OCI-M2 (cell line): ENCODE data around the gene NKAIN2.
"Not testable (repeated sequence)": the region's sequence is repeated elsewhere in the genome, so short reads cannot be mapped to it uniquely, and the experiment has no call there.

ENCODE experiments used
- DNase-seq: peaks from one replicate; lab custom pipeline; 2025; ENCODE audit not compliant: unreplicated experiment; lab: John Stamatoyannopoulos, UW

The NKAIN2 gene

DNA sequence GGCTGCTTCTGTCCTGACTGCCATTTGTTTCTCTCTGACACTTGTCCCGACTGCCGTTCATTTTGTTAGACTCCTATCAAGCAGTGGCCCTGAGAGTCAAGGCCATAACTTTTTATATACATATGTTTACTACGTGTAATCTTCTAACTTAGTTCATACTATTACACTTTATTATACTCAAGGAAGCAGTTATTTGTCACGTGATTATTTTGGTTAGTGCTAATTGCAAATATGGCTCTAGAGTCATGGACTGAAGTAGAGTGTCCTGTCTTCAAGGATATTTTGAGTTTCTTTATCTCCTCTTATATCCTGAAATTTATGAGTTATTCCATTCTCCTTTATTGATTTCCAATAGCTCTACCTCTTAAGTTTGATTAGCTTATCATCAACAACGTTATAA is 864.4 kb downstream of the NKAIN2 start:
- no peak for DNase-seq

DNA sequence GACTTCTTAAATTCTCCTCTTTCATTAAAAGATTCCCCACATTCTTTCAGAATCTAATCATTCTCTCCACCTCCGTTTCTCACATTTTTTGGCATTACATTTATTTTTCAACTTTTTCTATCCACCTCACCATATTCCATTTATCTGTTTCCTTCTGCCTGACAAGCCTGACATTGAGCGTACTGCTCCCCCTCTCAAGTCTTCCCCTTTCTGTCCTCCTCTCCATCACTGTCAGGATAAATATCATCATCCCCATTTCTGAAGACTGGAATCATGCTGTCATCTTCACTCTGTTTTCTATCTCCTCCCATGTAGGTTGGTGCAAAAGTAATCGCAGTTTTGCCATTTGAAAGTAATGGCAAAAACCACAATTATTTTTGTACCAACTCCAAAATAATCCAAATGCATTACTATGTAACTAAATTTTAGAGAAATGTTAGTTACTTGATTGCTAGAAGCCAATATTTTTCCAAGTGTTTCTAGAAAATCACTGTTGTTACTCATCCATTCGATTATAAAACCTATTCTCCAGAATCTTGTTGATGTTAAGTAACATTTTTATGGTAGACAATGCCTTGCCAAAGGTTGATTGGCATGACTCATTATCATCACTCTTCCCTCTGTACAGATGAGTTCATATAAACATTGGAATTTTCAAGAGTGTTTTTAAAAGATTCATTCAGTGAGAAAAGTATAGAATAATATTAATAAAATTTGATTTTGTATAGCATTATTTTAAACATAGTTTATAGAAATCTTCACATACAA is 866.2 kb downstream of the NKAIN2 start:
- DNase-seq, result no peak

GRCh38 chr6:124670801-124671200 is 867.1 kb downstream of the NKAIN2 start:
- DNase-seq, result no peak

DNA sequence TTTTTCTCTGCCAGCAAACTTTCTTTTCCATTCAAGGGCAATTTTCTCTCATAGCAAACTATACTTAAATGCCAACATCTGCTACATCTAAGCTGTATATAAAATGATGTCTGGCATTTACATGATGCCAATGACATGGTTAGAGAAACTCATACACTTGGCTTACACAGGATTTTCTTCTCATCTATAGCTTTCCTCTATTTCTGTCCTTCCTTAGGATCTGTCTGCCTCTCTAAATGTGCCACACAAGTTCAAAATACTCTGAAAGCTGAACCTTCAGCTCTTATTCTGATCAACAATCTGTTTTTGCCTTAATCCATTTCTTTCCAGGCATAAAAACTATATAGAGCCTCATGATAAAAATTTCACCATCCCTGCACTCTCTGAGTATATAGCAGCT is 867.7 kb downstream of the NKAIN2 start:
- no peak for DNase-seq

GRCh38 chr6:124674042-124674441 is 870.4 kb downstream of the NKAIN2 start:
- no peak for DNase-seq

DNA sequence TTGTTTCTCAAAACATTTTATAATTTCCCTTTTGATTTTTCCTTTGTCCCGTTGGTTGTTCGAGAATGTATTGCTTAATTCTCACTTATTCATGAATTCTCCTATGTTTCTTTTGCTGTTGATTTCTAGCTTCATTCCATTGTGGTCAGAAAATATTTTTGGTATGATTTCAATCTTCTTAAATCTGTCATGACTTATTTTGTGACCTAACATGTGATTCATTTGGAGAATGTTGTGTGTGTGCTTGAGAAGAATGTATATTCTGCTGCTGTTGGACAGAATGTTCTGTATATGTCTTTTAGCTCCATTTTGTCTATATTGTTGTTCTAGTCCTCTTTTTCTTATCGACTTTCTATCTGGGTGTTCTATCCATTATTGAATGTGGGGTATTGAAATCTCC is 872.4 kb downstream of the NKAIN2 start:
- no peak for DNase-seq

GRCh38 chr6:124677874-124678273 is 874.2 kb downstream of the NKAIN2 start:
- DNase-seq, result no peak

GRCh38 chr6:124679387-124679786 is 875.7 kb downstream of the NKAIN2 start:
- no peak for DNase-seq

GRCh38 chr6:124682751-124683150 is 879.1 kb downstream of the NKAIN2 start:
- DNase-seq, result no peak

DNA sequence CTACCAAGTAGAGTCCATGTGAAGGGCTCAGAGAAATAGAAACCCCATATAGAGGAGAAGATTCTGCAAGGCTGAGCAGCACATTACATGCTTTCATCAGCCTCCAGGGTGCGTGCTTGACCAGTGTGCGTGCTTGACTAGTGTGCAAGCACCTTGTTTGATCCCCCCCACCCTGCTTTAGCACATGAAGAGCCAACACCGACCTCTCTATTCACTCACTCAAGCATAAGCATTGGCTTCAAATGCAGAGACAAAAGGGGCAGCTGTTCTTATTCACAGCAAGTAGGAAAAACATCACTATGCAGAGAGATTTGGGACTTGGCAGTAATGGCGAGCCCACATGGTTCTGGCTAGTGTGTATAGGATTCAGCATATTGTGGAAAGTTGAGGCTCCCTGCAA is 879.8 kb downstream of the NKAIN2 start:
- DNase-seq, result no peak

GRCh38 chr6:124684621-124685020 is 881.0 kb downstream of the NKAIN2 start:
- no peak for DNase-seq

DNA sequence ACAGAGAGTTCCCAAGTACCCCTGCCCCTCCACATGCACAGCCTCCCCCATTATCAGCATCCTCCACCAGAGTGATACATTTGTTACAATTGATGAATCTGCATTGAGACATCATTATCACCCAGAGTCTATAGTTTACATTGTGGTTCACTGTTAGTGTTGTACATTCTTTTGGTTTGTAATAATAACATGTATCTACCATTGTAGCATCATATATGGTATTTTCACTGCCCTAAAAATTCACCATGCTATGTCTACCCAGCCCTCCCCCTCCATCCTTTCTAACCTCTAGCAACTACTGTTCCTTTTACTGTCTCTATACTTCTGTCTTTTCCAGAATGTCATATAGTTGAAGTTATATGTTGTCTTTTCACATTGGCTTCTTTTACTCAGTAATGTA is 884.7 kb downstream of the NKAIN2 start:
- DNase-seq, result no peak

DNA sequence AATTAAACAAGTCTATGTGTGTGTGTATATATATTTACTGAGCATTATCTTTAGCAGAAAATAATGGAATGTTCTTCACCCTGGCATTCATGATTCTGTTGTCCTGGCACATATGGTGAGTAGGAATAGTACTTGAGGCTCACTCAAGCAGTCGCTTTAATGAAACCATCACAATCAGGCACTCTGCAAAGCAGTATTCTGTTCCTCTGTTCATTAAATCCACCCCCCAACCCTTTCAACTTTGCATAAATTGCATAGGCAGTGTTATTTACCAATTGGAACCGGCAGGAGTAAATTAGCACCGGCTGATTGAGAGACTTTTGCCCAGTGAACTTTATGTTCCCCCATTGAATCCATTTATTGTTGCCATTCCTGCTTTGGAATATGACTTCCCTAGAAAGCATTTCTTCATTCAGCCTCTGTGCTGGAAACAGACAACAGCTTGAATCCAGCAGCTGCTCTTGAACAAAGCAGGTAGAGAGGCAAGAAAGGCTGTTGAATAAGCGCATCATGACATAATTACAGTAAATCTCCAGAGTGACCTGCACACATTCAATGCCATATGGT is 890.6 kb downstream of the NKAIN2 start:
- no peak for DNase-seq

DNA sequence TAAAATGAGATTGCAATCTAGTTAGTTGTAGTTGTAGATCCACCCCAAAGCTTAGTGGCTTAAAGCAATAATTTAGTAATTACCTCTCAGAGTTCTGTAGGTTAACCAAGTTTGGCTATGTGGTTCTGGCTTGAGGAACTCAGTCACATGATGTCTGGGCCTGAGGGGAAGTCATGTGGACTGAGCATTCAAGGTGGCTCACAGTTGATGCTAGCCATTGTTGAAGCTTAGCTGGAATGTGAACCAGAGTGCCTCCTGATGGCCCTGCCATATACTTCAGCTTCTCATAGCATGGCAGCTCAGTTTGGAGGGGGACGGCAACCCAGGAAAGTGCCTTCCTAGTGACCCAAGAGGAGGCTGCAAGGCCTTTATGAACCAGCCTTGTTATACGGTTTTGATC is 895.4 kb downstream of the NKAIN2 start:
- DNase-seq, result no peak

DNA sequence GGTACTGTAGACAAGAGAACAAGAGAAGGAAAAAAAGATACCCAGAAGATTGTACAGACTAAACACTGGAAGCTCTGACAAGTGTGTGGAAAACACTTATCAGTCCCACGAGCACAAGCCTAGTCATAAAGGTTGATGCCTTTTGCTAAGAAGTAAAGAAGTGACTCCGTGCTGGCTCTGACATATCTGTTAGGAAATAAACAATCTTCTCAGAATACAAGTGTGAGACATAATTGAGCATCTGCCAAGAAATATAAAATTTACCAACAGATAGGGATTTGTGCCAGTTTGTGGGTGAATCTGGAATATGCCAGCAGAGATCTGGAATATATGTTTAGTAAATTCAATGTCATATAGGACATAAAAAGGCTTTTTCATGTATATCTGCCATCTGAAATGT is 899.9 kb downstream of the NKAIN2 start:
- no peak for DNase-seq

DNA sequence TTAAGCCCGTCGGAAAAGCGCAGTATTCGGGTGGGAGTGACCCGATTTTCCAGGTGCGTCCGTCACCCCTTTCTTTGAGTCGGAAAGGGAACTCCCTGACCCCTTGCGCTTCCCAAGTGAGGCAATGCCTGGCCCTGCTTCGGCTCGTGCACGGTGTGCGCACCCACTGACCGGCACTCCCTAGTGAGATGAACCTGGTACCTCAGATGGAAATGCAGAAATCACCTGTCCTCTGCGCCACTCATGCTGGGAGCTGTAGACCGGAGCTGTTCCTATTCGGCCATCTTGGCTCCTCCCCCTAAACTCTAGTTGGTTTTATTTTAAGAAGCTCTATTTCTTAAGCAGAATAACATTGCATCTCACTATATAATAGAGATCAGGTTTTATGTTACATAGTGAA is 908.9 kb downstream of the NKAIN2 start:
- not testable (repeated sequence) for DNase-seq

- DNase-seq, result no peak
Measured at GRCh38 chr6:124714728-124715127, 911.1 kb downstream of the NKAIN2 start.

DNA sequence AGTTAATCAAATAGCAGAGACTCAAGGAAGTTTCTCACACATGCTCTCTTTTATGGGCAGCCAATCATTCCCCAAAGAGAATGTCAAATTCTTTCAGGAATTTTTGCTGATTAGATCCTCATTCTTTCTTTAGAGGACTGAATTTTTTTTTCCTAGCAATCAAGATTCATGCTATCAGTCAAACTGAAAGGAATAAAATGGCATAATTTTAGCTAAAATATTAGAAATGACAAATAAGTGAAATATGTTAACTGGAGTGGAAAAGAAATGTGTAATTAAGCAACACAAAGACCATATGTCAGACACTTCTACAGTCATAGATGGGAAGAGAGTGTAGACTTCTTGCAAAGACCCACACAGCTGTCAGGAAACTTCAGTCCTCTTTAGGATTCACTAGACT is 916.2 kb downstream of the NKAIN2 start:
- DNase-seq, result no peak

DNA sequence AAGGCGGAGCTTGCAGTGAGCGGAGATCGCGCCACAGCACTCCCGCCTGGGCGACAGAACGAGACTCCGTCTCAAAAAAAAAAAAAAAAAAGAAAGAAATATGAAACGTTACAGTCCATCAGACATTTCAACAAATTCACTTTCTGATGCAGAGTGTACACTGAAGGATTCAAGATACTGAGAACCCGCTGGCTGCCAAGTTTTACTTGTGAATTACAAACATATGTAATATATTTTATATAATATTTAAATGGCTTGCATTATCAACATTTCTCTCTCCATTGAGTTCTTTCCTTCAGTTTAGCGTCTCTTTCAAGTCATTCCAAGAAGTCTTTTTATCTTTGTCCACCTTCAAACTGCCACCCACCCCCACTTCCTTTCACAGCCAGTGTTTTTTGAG is 917.7 kb downstream of the NKAIN2 start:
- no peak for DNase-seq

GRCh38 chr6:124722141-124722878 is 918.6 kb downstream of the NKAIN2 start:
- no peak for DNase-seq

- DNase-seq, result no peak
Measured at GRCh38 chr6:124723671-124724070, 920.0 kb downstream of the NKAIN2 start.

- DNase-seq, result not testable (repeated sequence)
Measured at GRCh38 chr6:124737804-124738203, 934.1 kb downstream of the NKAIN2 start.
